Measurements from ENCODE around the gene OAS3.
"Not testable (repeated sequence)": the region's sequence is repeated elsewhere in the genome, so short reads cannot be mapped to it uniquely, and the experiment has no call there.

The OAS3 gene

GRCh38 chr12:112937741-112938719 lies at the start of gene OAS3:
Gene OAS3, plus strand, starts transcription at chr12:112938474. Its CDS starts 57 bp downstream, at chr12:112938531.
- DNase-seq = peak; percentile 45

DNA sequence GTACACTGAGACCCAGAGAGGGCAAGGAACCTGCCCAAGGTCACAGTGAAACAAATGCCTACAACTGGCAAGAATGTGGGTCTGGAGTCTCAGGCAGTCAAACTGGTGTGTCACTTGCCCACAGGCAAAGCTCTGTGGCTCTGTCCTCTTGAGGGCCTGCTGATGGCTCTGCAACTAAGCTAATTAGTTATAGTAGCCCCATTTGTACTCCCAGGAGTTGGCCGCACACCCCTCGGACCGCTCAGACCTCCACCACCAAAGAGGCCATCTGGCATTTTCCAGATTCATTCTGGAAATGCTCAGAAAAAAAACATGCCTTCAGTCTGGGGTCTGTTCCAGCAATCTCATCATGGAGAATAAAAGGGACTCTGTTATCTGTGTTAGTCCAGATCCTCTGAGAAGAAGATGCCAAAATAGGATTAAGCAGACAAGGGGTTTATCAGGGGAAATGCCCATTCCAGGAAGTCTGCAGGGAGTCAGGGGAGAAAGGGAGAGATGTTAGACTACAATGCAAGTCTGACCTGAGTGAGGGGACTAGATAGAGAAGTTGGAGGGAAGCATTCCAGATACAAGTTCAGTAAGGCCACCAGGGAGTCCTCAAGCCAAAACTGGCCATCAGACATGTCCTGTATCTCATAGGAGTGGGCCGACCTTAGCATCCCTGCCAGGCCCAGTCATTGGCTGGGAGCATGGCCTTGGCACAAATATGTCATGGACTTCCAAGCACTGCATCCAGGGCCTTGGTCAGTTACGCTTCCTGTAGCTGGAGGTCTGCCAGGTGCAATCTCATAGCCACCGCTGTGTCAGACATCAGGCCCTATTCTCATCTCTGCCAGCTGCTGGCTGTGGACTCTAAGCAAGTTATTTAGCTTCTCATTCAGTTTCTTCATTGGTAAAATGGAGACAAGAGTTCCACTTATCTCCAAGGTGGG lies 46.9 kb upstream of the OAS3 start:
- no peak for DNase-seq

- DNase-seq = no peak
Measured at GRCh38 chr12:112892856-112893255, 45.4 kb upstream of the OAS3 start.

DNA sequence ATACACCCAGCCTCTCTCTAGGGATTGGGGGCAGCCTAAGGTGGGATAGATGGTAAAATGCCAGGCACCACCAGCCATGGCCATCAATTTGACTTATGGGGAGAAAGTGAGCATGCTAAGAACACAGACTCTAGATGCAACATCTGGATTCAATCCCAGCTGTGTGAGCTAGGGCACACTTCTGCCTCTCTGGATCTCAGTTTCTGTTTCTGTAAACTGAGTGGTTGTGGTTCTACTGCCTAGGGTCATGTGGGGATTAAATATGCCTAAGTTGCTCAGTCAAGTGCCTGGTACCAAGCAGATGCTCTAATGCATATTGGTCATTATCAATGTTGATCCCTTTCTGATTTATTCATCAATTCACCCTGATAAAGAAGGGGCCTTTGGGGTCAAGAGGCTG lies 44.1 kb upstream of the OAS3 start:
- DNase-seq = no peak

DNA sequence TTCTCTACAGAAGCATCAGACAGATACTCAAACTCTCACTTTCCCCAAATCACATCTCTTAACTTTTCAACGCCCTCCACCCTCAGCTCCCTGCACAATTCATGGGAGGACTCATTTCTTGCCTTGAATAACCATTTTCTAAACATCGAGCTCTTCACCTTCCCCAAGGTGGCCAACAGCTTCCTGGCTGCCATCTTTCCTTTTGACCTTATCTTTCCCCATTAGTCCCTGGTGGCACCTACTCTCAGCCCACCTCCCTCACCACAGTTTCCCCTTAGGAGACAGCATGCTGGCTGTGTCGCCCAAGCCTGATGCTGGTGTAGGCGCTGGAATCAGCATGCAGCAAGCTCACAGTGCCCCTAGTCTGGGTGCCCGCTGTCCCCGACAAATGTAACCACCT lies 39.9 kb upstream of the OAS3 start:
- DNase-seq = no peak

GRCh38 chr12:112900298-112901145 lies 37.8 kb upstream of the OAS3 start:
- peak; percentile 71 for DNase-seq

DNA sequence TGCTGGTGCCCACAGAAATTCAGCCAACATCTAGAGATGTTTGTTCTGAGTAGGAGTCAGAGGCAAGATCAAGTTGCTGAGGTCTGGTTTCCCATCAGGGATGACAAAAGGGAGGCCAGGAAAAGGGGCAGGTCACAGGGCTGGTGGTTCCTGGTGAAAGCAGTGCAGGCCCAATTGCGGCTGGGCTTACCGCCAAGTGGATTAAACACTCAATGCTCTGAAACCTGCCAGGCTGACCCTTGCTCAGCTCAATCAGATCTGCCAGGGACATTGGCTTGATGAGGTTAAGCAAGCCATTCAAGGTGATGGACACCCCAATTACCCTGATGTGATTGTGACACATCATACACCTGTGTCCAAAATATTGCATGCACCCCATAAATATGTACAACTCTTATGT lies 37.0 kb upstream of the OAS3 start:
- no peak for DNase-seq

DNA sequence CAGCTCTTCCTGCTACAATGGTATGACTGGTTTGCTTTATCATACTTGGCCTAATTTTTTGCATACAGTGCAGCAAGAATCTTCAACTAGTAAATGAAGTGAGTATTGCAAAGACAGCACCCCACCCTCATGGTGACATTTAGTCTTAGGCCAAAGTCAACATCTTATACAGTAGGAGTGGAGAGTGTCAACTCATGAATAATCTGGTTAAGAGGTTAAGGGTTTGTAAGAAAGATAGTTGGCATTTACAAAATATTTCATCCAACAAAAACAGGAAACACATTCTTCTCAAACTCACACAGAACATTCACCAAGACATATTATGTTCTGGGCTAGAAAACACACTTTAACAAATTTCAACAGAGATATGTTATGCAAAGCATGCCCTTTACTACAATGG lies 33.7 kb upstream of the OAS3 start:
- DNase-seq = no peak

DNA sequence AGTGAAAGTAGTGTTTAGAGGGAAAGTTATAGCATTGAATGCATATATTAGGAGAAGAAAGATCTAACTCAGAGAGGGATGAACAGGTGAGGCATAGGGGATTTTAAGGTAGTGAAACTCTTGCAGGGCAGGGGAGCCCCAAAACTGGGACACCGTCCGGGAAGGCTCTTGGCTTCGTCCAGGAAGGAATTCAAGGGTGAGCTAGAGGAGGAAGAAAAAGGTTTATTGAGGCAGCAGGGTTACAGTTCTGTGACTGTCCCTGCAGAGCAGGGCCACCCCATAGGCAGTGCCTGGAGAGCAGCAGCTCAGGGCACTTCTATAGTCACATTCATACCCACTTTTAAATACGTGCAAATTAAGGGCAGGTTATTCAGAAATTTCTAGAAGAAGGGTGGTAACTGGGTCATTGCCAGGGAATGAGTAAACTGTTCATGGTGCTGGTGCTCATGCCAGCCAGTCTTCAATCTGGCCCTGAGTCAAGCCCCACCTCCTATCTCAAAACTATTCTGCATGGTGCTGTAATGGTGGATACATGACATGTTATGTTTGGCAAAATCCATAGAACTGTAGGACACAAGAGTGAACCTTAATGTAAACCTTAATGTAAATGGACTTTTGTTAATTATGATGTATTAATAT lies 32.7 kb upstream of the OAS3 start:
- no peak for DNase-seq

DNA sequence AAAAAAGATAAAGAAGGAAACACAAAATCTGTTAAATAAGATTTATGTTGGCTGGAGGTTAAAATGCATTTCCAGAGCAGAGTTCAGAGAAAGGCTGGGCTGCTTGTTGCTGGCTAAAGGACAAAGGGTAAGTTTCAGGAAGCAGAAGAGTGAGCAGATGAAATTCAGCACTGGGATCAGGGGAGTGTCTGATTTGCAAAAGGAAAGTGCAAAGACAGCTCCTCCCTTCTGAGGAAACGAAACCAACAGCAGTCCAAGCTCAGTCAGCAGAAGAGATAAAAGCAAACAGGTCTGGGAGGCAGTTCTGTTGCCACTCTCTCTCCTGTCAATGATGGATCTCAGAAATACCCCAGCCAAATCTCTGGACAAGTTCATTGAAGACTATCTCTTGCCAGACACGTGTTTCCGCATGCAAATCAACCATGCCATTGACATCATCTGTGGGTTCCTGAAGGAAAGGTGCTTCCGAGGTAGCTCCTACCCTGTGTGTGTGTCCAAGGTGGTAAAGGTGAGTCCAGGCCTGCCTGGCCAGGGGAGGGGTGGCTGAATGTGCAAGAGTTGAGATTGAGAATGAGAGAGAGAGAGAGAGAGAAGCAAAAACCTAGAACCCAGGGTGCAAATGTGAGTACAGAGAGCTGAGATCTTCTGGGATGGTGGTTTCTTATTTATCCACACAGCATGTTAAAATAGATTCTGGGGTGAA lies 31.4 kb upstream of the OAS3 start, which contains the start of gene OAS1:
Gene OAS1, plus strand, starts transcription at position 251 of the 703 bp plus-strand sequence. Its CDS starts 78 bp downstream, at position 329.
- no peak for DNase-seq

DNA sequence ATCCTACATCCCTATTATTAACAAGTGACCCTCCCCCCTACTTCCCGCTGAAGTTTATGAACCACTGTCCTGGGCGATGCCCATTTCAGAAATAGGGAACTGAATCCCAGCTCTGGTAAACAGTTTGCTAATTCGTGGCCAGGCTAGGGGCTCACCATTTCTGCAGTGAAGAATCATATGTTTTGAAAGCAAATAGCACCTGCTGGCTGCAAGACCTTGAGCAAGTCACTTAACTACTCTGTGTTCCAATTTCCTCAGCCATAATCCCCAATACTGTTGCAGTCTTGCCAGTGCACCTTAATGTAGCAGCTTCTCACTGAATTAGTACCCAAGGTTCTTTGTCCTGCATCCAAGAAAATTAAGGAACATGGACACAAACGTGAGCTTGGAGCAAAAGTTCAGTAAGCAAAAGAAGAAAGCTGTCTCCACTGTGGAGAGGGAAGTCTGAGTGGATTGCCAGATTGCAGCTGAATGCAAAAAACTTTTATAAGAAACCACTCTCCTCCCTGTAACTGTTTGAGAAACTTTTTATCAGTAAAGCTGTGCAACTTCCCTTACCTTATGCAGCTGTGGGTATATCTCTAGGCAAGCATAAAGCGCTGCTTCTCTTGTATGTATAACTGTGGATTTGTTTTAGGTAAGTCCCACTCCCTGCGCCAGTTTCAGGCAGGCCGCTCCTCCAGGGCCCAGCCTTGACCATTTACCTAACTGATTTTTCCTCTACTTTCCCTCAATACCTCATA lies 30.7 kb upstream of the OAS3 start:
- no peak for DNase-seq

DNA sequence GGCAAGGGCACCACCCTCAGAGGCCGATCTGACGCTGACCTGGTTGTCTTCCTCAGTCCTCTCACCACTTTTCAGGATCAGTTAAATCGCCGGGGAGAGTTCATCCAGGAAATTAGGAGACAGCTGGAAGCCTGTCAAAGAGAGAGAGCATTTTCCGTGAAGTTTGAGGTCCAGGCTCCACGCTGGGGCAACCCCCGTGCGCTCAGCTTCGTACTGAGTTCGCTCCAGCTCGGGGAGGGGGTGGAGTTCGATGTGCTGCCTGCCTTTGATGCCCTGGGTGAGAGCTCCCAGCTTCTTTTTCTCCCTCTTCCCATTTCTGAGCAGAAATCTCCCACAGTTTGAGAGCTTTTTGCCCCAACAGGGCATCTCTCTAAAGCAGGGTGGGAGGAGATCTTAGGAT lies 29.7 kb upstream of the OAS3 start:
- DNase-seq = no peak

- no peak for DNase-seq
Measured at GRCh38 chr12:112909693-112910092, 28.6 kb upstream of the OAS3 start.

- no peak for DNase-seq
Measured at GRCh38 chr12:112913038-112913688, 25.1 kb upstream of the OAS3 start.

DNA sequence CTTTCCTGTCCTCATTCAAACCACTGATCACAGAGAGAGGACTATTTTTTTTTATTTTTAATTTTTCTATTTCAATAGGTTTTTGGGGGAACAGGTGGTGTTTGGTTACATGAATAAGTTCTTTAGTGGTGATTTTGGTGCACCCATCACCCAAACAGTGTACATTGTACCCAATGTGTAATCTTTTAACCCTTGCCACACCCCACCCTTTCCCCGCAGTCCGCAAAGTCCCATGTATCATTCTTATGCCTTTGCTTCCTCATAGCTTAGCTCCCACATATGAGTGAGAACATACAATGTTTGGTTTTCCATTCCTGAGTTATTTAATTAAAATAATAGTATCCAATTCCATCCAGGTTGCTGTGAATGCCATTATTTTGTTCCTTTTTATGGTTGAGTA lies 24.4 kb upstream of the OAS3 start:
- DNase-seq = not testable (repeated sequence)

GRCh38 chr12:112916270-112916669 lies 22.0 kb upstream of the OAS3 start:
- no peak for DNase-seq

DNA sequence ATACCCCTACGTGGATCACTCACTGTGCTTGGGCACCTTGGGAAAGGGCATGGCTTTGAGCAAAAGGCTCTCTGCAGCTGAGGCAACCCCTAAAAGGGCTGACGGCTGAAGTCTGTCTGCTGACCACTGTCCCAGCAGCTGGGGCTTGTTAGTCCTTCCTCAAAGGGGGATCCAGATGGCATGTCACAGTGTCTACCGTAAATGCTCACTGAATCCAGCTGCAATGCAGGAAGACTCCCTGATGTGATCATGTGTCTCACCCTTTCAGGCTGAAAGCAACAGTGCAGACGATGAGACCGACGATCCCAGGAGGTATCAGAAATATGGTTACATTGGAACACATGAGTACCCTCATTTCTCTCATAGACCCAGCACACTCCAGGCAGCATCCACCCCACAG lies 19.2 kb upstream of the OAS3 start:
- DNase-seq = no peak

- no peak for DNase-seq
Measured at GRCh38 chr12:112924986-112925385, 13.3 kb upstream of the OAS3 start.

DNA sequence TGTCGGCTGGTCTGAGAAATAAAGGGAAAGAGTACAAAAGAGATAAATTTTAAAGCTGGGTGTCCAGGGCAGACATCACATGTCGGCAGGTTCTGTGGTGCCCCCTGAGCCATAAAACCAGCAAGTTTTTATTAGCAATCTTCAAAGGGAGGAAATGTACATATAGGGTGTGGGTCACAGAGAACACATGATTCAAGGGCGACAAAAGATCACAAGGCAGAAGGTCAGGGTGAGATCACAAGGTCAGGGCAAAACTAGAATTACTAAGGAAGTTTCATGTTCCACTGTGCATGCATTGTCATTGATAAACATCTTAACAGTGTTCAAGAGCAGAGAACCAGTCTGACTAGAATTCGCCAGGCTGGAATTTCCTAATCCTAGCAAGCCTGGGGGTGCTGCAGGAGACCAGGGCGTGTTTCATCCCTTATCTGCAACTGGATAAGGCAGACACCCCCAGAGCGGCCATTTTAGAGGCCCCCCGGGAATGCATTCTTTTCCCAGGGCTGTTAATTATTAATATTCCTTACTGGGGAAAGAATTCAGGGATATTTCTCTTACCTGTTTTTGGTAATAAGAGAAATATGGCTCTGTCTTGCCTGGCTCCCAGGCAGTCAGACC lies 11.7 kb upstream of the OAS3 start:
- DNase-seq = not testable (repeated sequence)

GRCh38 chr12:112927475-112927874 lies 10.8 kb upstream of the OAS3 start:
- DNase-seq = no peak

Measured in NCI-H748 treated with DMSO at 0.1 percent for 48 hours (cell line).